Endometrial microvascular endothelial cells (primary cell): ENCODE measurements around the gene TSTD1. TPM values are rescaled to one million over a fixed set of nuclear protein-coding genes. Genes with fewer than 3 reads are reported as not detected.
"Not testable (repeated sequence)": the region's sequence is repeated elsewhere in the genome, so short reads cannot be mapped to it uniquely, and the experiment has no call there.

Experiments
- in situ Hi-C: cut with HindIII; loops from 2 replicates; pipeline ENCODE4 v1.10.0; 2017; ENCODE audit warnings: low sequenced_read_pairs, low pct_unique_long_range_greater_than_20kb; ENCODE audit errors: inconsistent ontology term
- total RNA-seq: library from RNA; depleted of rRNA; stranded (reverse); fragments of >200 nt; gene quantifications from one replicate; pipeline ENCODE4 v1.2.3, GENCODE V29; 2015; ENCODE audit errors: inconsistent ontology term

Gene TSTD1
- total RNA-seq, 1 donor from 2014 or later, result not detected

GRCh38 chr1:161017756-161018630 lies 20.8 kb downstream of the TSTD1 start:
- in situ Hi-C loops, result no loop called here

- in situ Hi-C loops, result not testable (repeated sequence)
Observed at GRCh38 chr1:161017181-161017580, 21.6 kb downstream of the TSTD1 start.

- in situ Hi-C loops, result not testable (repeated sequence)
Observed at GRCh38 chr1:161016683-161017082, 22.1 kb downstream of the TSTD1 start.

GRCh38 chr1:161013488-161014230 lies 25.1 kb downstream of the TSTD1 start:
- in situ Hi-C loops, result no loop called here

GRCh38 chr1:161013131-161013487 lies 25.7 kb downstream of the TSTD1 start:
- in situ Hi-C loops, result no loop called here

GRCh38 chr1:161012420-161012819 lies 26.3 kb downstream of the TSTD1 start:
- in situ Hi-C loops, result no loop called here

- in situ Hi-C loops, result no loop called here
Observed at GRCh38 chr1:161009602-161010211, 29.1 kb downstream of the TSTD1 start.

GRCh38 chr1:161008869-161009510 lies 29.8 kb downstream of the TSTD1 start:
- in situ Hi-C loops, result no loop called here

- in situ Hi-C loops, result no loop called here
Observed at GRCh38 chr1:161007369-161007768, 31.4 kb downstream of the TSTD1 start.

GRCh38 chr1:161006563-161006962 lies 32.2 kb downstream of the TSTD1 start:
- in situ Hi-C loops, result no loop called here

- in situ Hi-C loops, result no loop called here
Observed at GRCh38 chr1:161001525-161001924, 37.2 kb downstream of the TSTD1 start.

GRCh38 chr1:161000736-161001480 lies 37.9 kb downstream of the TSTD1 start:
- in situ Hi-C loops, result no loop called here

GRCh38 chr1:160999376-160999775 lies 39.4 kb downstream of the TSTD1 start:
- in situ Hi-C loops, result no loop called here

- in situ Hi-C loops, result no loop called here
Observed at GRCh38 chr1:160997323-160998038, 41.3 kb downstream of the TSTD1 start.

- in situ Hi-C loops, result no loop called here
Observed at GRCh38 chr1:160996178-160996577, 42.6 kb downstream of the TSTD1 start.

GRCh38 chr1:160993544-160994193 lies 45.1 kb downstream of the TSTD1 start:
- in situ Hi-C loops, result no loop called here

GRCh38 chr1:160992036-160992435 lies 46.7 kb downstream of the TSTD1 start:
- in situ Hi-C loops, result not testable (repeated sequence)
